IPS-NIHi11 (cell line): ENCODE results near the gene CEP72.
"Not testable (repeated sequence)": the region's sequence is repeated elsewhere in the genome, so short reads cannot be mapped to it uniquely, and the experiment has no call there.

Source experiments
- DNase-seq: peaks from one replicate; pipeline ENCODE4 v3.0.0; 2012; ENCODE audit warnings: mixed read lengths, low spot score

CEP72 gene

DNA sequence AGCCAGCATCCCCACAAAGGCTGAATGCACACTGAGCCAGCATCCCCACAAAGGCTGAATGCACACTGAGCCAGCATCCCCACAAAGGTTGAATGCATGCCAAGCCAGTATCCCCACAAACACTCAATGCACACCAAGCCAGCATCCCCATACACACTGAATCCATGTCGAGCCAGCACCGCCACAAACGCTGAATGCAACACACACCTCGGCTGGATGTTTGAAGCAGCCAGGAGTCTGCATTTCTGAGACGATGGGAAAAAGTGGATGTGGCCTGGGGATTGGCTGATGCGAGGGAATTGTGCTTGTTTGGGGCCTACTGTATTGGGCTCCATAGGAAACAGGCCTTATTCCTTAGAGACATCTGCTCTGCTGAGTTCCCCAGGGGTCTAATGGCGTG lies 30.9 kb upstream of the CEP72 start:
- no peak for DNase-seq

DNA sequence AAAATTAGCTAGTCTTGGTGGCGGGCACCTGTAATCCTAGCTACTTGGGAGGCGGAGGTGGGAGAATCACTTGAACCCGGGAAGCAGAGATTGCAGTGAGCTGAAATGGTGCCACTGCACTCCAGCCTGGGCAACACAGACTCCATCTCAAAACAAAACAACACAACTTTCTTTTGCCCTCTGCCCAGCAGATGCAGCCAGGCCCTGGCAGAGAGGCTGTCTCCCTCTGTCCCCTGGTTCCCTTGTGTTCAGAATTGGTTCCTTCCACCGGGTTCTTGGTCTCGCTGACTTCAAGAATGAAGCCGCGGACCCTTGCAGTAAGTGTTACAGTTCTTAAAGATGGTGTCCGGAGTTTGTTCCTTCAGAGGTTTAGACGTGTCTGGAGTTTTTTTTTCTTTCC lies 30.2 kb upstream of the CEP72 start:
- DNase-seq: no peak

DNA sequence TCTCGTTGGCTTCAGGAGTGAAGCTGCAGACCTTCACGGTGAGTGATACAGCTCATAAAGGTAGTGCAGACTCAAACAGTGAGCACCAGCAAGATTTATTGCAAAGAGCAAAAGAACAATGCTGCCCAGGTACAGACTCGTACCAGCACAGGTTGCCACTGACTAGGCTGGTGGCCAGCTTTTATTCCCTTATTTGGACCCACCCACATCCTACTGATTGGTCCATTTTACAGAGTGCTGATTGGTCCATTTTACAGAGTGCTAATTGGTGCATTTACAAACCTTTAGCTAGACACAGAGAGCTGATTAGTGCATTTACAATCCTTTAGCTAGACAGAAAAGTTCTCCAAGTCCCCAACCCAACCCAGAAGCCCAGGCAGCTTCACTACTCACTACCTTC lies 29.7 kb upstream of the CEP72 start:
- DNase-seq: not testable (repeated sequence)

DNA sequence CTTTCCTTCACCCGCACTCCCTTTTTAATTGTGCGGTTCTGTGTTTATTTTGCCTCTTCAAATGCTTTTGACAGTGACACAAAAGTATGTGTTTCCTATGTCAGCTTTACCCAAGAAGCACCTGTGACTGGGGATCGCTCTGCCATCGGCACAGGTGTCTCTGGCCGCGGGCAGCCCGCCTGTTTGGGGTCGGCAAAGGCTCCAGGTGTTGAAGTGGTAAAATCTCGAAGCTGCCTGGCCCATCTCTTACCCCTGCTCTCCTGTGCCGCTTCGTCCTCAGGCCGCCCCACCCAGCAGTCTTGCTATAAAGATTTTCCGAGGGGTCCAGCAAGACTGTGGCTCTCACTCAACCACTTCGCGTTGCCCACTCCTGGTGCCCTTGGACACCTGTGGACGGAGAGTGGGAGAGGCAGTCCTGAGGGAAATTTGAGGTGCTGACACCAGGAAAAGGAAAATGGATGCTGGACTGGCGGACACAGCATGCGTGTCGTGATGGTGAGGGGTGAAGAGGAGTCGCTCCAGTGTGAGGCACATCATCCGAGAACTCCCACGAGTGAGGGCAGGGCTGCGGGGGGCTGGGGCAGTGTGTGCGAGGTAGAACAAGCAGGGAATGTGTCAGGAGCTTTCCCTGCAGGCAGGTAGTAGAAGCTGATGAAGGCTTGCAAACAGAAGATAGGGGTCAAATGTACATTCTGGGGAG lies 29.1 kb upstream of the CEP72 start:
- no peak for DNase-seq

DNA sequence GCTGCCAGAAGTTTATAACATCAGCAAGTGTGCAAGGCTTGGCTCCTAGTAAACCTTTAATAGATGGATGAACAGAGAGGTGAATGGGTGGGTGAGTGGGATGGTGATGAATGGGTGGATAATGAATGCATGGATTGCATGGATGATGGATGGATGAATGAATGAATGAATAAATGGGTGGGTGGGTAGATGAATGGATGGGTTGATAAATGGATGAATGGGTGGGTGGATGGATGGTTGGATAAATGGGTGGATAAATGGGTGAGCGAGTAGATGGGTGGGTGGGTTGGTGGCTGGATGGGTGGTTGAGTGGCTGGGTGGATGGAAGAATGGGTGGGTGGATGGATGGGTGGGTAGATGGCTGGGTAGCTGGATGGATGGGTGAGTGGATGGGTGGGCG lies 28.5 kb upstream of the CEP72 start:
- DNase-seq: no peak

DNA sequence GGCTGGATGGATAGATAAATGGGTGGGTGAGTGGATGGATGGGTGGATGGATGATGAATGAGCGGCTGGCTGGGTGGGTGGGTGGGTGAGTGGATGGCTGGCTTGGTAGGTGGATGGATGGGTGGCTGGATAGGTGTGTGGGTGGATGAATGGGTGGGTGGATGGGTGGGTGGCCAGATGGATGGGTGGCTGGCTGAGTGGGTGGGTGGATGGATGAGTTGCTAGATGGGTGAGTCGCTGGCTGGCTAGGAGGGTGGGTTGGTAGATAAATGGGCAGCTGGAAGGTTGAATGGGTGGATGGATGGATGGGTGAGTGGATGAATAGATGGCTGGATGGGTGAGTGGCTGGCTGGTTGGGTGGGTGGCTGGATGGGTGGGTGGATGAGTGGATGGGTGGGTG lies 27.9 kb upstream of the CEP72 start:
- DNase-seq: no peak

DNA sequence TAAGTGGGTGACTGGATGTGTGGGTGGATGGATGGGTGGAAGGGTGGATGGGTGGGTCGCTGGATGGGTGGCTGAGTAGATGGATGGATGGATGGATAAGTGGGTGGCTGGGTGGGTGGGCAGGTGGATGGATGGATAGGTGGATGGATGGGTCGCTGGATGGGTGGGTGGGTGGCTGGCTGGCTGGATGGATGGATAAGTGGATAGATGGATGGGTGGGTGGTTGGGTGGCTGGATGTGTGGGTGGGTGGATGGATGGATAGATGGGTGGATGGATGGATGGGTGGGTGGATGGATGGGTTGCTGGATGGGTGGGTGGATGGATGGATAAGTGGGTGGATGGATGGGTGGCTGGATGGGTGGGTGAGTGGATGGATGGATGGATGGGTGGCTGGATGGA lies 27.3 kb upstream of the CEP72 start:
- DNase-seq: no peak

DNA sequence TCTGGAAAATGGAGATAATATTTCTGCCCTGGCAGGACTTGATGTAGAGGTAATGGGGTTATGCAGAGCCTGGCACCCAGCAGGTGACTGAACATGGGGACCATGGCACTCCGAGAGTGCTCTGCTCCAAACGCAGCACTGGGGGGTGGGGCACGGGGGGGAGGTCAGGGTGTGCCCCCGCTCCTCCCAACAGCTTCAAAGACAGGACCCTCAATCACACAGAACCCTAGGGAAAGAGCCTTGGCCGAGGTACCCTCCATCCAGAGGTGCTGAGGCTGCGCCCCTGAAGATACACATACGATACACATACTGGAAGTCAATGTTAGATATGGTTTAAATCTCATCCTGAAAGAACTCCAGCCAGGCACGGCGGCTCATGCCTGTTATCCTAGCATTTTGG lies 26.6 kb upstream of the CEP72 start:
- DNase-seq: no peak

DNA sequence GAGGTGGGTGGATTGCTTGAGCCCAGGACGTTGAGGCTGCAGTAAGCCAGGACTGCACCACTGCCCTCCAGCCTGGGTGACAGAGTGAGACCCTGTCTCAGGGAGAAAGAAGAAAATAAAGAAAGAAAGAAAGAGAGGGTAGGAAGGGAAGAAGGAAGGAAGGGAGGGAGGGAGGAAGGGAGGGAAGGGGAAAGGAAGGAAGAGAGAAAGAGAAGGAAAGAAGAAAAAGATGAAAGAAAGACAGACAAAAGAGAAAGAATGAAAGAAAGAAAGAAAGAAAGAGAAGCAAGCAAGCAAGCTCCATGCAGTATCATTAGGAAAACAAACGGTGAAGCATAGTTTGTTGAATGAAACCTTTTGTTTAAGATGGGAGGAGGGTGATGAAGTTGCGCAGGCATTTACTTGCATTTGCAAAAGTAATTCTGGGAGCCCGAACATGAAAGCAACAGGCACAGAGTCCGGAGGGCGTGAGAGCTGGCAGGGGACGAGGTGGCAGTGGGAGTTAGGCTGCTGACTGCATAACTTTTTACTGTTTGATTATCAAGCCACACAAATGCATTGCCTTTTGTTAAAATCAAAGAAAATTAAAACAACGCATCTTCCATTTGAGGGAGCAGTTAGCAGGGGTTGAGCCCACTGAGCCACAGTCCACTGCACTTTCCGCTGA lies 26.0 kb upstream of the CEP72 start:
- DNase-seq: no peak

DNA sequence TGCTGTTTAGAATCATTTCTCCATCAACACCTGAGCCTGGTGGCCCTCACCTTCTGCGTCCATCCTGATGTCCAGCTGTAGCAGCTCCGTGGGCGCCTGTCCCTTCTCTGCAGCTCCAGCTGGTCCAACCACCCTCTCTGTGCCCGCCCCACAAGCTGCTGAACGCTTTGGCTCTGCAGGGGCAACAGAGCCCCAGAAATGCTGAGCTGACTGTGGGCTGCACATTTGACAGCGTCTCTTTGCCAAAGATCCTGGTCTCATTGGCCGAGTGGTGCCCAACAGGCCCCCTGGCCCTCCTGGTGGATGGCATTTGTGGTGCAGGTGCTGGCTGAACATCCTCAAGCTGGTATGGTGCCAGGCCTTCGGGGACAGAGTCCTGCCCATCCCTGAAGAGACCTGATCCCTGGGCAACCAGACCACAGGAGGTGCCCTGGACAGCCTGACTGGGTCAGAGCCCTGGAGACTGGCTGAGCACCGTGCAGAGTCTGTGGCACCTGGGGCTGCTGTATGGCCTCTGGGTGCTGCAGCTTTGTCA lies 25.3 kb upstream of the CEP72 start:
- peak; percentile 35 for DNase-seq

DNA sequence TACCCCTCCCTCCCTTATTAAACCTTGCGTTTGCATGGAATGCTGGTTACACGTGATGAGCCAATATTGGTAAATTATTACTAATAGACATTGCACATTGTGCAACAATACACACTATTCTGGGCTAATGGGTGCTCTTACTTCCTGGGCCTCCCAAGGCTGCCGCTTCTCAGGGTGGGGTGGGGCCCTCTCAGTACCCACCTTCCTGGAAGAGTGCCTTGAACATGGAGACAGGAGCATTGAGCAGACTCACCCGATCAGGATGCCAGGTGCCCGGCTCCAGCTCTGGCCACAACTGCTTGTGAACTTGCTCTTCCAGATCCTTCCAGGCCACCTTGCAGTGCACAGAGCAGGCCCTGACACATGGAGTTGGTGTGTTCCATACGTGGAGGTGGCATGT lies 24.7 kb upstream of the CEP72 start:
- no peak for DNase-seq

DNA sequence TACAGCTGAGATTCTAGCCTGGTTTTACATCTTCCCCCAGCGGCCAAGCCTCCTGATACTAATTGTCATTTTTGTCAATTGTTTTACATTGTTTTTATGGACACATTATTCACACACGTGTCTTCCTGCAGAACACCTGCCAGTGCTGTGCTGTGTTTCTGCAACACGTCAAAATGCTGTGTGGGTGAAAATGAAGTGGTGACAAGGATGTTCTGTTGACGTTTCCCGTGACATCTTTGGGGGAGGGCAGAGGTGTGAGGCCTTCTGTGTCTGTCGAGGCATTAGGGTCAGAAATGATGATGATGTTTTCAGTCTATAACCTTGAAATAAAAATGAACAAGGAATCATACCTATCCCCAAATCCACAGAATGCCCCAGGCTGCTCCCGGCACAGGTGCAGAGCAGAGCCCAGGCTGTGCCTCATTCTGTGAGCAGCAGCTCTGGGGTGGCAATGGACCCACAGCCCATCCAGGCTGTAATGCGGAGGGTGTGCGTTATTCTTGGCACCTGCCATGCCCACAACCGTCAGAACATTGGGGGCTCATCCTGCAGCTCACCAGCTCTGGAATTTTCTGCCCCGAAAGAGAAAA lies 23.6 kb upstream of the CEP72 start:
- DNase-seq: no peak

DNA sequence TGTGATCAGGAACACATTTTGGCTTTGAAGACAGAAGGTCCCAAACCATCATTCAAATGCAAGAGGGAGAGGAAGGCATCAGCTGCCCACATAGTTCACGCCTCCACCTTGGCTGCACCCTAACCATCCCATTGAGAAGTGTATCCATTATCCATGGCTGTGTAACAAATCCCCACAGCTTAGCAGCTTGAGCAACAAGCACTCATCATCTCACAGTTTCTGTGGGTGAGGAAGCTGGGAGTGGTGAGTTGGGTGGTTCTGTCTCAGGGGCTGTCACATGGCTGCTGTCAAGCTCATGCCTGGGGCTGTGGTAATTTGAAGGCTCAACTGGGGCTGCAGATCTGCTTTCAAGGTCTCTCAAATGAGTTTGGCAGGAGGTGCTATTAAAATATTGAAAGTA lies 23.0 kb upstream of the CEP72 start:
- no peak for DNase-seq

DNA sequence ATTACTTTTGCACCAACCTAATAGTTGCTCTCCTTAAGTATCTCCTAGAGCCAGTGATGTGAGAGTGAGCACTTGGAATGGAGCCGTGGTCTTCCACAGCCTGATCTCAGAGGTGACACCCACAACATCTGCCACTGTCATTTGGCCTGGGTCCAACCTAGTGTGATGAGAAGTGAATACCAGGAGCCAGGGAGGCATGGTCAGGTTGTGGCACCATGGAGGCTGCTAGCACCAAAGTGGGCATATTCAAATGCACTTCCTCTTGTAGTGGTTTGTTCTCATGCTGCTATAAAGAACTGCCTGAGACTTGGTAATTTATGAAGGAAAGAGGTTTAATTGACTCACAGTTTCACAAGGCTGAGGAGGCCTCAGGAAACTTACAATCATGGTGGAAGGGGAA lies 22.6 kb upstream of the CEP72 start:
- DNase-seq: no peak

DNA sequence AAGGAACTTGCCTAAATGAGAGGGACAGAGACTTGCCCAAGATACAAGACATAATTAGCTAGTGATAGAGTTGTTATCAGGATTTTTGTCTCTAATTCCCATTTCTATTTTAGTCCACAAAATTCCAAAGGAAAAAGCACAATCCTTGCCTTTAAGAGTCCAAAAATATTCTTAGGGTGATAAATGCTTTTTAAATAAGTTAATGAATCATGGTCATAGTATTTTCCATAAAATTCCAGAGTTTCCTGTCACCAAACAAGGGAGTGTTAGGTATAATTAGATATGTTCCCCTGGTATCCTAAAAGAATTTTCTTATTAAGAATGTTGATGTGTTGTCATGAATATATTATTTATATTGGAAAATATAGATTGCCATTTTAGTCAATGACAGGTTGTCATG lies 21.8 kb upstream of the CEP72 start:
- no peak for DNase-seq

DNA sequence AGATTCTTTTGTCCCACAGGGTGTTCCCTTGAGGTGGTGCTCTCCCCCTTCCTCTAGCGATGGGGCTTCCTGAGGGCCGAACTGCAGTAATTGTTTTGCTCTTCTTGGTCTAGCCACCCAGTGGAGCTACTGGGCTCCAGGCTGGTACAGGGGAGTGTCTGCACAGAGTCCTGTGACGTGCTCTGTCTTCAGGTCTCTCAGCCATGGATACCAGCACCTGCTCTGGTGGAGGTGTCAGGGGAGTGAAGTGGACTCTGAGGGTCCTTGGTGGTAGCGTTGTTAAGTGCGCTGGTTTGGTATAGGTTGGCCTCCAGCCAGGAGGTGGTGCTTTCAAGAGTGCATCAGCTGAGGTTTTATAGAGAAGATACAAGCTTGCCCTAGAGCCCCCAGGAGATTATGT lies 20.4 kb upstream of the CEP72 start:
- DNase-seq: no peak

DNA sequence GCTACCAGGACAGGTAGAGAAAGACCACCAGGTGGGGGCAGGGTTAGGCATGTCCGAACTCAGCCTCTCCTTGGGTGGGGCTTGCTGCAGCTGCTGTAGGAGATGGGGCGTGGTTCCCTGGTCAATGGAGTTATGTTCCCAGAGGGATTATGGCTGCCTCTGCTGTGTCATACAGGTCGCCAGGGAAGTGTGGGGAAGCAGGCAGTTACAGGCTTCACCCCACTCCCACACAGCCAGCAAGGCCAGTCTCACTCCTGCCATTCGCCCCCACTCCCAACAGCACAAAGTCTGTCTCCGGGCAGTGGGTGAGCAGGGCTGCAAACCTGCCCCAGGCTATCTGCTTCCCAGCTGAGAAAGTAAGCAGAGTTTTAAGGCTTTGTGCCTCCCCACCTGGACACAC lies 20.0 kb upstream of the CEP72 start:
- DNase-seq: no peak

DNA sequence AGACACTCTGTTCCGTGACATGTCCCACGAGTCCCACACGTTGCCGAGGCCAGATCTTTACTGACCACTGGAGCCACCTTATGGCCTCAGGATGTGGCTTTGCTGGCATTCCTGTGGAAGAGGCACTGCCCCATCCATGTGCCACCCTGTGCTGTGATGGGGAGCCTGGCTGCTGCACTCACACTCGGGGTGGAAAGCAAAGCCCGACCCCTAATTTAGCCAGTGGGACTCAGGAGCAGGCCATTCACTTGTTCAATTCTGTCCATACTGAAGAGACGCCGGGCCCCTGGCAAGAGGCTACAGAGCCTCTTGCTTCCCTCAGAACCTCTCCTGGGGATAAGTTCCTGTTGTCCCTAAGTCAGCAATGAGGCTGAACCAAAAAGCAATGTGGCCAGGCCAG lies 18.6 kb upstream of the CEP72 start:
- no peak for DNase-seq

DNA sequence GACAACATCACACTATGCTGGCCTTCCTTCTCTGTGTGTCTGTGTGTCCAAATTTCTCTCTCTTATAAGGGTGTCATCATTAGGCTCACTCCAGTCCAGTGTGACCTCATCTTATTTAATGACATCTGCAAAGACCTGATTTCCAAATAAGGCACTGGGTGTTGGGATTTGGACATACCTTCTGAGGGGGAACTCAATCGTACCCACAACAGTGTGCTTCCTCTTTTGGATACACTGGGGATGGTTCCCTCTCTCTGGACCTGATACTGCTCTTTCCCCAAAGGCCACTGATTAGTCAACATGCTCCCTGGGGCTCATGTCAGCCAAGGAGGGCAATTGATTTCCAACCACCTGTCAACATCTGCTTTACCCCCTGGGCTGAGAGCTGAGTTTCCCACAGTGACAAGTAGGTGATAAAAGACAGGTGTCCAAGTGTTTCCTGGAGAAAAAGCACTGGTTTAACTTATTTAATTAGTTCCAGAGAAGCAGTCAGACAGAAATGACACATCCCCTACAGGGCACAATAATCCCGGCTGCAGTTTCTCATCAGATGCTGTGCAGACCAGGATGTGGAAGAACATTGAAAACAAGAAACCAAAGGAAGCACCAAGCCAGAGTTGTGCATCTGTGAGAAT lies 17.8 kb upstream of the CEP72 start:
- DNase-seq: no peak

DNA sequence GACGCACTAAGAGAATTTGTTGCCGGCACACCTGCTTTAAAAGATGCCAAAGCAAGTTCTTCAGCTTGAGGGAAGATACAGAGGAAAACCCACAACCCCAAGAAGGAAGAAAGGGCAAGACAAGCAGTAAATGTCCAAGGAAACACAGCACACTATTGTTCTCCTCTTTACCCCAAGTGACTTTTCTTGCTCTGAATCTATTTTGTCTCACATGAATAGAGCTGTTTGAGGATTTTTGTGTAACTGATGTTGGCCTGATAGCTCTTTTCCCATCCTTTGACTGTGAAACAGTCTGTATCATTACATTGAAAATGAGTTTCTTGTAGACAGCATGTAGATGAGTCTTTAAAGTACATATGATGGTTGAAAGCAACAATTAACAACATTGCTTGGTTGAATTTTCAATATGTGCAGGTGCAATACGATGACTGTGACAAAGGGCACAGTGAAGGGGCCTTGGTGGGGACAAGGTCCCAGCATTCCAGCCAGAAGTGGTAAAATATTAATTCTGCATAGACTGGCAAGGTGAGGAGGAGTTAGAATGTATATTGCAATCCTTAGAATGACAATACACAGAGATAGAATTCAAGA lies 16.8 kb upstream of the CEP72 start:
- no peak for DNase-seq

DNA sequence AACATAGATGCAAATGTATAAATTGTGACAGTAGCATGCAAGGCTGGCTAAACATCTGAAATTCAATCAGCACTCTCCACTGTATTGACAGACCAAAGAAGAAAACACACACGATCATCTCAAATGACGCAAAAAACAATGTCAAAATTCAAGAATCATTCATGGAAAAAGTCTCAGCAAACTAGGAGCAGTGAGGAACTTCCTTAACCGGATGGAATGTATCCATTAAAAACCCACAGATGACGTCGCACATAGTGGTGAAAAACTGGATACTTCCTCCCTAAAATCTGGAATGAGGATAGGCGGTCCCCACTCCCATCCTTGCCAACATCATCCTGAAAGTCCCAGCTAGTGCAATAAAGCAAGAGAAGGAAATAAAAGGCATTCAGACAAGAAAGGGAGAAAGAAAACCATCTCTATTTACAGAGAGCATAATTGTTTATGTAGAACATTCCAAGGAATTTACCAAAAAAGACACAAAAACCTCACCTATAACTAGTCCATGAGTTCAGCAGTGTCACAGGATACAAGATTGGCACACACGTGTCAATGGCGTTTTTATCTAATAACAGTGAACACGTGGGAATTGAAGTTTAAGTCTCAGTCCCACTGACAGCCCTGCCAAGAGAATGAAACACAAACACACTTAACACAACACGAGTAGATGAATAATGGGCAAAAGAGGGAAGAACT lies 14.1 kb upstream of the CEP72 start:
- no peak for DNase-seq

DNA sequence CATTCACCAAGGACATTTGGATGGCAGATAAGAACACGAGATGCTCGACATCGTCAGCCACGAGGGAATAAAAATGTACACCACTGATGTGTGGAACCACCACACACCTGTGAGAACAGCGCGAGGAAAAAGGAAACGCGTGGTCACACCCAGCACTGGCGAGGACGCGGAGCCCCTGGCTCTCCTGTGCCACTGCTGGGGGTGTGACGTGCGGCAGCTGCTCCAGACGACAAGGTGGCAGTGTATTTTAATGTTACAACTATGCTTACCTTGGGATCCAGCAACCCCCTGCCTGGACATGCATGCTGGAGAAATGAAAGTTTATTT lies 13.6 kb upstream of the CEP72 start:
- no peak for DNase-seq
